Spinal cord (tissue), 10 donors: ENCODE measurements around the gene ABCG1. TPM values are rescaled to one million over a fixed set of nuclear protein-coding genes. Genes with fewer than 3 reads are reported as not detected.

Source experiments
- DNase-seq, 6 donors: peaks; one replicate each; pipeline versions ENCODE4 v3.0.0 to v3.0.0-alpha.2; 2013 to 2015; ENCODE audit warnings: low spot score in 6 of 6, low read depth in 4 of 6
- H3K27ac ChIP-seq: one replicate; pipeline ENCODE4 v1.5.1; 2013; ENCODE audit warnings: low read depth, low read length, control low read depth
- H3K27me3 ChIP-seq: one replicate; pipeline ENCODE4 v1.6.1; 2013; ENCODE audit warnings: low read length; ENCODE audit not compliant: control insufficient read depth, insufficient read depth
- H3K36me3 ChIP-seq: one replicate; pipeline ENCODE4 v1.6.1; 2013; ENCODE audit warnings: low read length; ENCODE audit not compliant: control insufficient read depth, insufficient read depth
- H3K4me1 ChIP-seq: one replicate; pipeline ENCODE4 v1.6.1; 2013; ENCODE audit warnings: low read length; ENCODE audit not compliant: control insufficient read depth, insufficient read depth
- H3K4me3 ChIP-seq: one replicate; pipeline ENCODE4 v1.5.1; 2013; ENCODE audit warnings: low read depth, low read length, control low read depth
- H3K9me3 ChIP-seq: one replicate; pipeline ENCODE4 v1.6.1; 2013; ENCODE audit warnings: low read length; ENCODE audit not compliant: control insufficient read depth, insufficient read depth
- WGBS: methylation state at CpG from one replicate; pipeline ENCODE4 v1.1.5; 2013; ENCODE audit warnings: missing lambda C conversion rate; ENCODE audit not compliant: insufficient coverage; 5-methylcytosine and 5-hydroxymethylcytosine counted together
- polyA plus RNA-seq, 2 donors: library from polyadenylated mRNA; unstranded; fragments of 120-200 nt; gene quantifications; one replicate each; pipeline ENCODE4 v1.2.1, GENCODE V29; 2013; ENCODE audit not compliant: insufficient read length in 2 of 2
- total RNA-seq, 2 donors: library from RNA; depleted of rRNA in 1 of 2; stranded (reverse); fragments of 120-200 nt in 1 of 2; fragments of >200 nt in 1 of 2; gene quantifications; one replicate each; pipeline versions ENCODE4 v1.2.3 to v1.2.4, GENCODE V29; 2013 to 2014
- donor health status: healthy.

The ABCG1 gene
- total and polyA plus RNA-seq, 4 donors: 16.0 to 23.4 (median 19.3) TPM

DNA sequence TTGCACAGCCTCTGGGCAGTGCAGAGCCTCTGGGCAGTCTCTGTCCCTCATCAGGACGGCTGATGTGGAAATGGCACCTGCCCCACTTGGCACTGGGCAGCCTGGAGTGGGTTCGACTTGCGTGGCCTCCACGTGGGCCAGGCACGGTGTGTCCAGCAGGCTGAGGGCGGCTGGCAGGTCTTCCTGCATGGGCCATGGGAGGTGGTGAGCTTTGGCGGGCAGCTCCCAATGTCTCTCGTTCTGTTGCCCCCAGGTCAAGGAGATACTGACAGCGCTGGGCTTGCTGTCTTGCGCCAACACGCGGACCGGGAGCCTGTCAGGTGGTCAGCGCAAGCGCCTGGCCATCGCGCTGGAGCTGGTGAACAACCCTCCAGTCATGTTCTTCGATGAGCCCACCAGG, 63.1 kb downstream of the ABCG1 start:
- no peaks in the 10 kb centered on the region for H3K9me3 ChIP-seq
- H3K36me3 ChIP-seq: peaks cover 70% of the 10 kb centered on the region
- no peak for DNase-seq
- no peak overlapping the region for H3K27ac ChIP-seq
- 97% methylated on average over 18 of the region's 18 CpGs for WGBS
- H3K4me1 ChIP-seq: peaks cover 18% of the 10 kb centered on the region
- no peaks in the 10 kb centered on the region for H3K27me3 ChIP-seq
- no peak overlapping the region for H3K4me3 ChIP-seq

- Histone ChIP-seq H3K4me3 (no peak overlapping the region), H3K9me3 (no peaks in the 10 kb centered on the region), H3K27ac (no peak overlapping the region), H3K4me1 (peaks cover 13% of the 10 kb centered on the region), H3K27me3 (no peaks in the 10 kb centered on the region), H3K36me3 (peaks cover 75% of the 10 kb centered on the region)
- WGBS: 95% methylated on average over 12 of the region's 12 CpGs
- DNase-seq: no peak
Observed at GRCh38 chr21:42282715-42283114, 63.8 kb downstream of the ABCG1 start.

DNA sequence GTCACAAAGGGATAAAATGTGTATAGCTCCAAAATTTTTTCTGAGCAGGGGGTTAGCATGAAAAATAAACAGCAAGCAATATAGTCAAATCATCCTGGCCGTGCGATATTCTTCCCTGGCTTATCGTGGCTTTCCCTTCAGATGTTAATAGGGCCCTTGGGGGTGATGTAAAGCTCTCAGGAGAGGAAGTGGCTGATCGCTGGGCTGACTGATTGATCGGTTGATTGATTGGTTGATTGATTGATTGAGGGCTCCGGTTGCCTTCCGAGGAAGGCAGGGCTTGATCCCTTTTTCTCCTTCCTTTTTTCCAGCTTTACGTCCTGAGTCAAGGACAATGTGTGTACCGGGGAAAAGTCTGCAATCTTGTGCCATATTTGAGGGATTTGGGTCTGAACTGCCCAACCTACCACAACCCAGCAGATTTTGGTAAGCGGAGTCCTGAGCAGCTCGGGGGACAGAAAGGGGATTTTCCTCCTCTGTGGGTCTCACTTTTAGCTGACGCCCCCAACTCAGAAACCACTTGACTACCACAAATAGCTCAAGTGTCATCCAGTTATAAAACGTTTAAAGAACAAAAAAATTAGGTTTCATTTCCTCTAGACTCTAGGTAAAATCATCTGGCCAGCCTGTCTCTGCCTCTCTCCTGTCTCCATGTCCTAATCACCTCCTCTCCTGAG, 66.8 kb downstream of the ABCG1 start:
- DNase-seq: no peak
- WGBS: 85% methylated on average over 7 of the region's 13 CpGs
- H3K27ac ChIP-seq: no peak overlapping the region
- no peak overlapping the region for H3K4me3 ChIP-seq
- peaks cover 8% of the 10 kb centered on the region for H3K4me1 ChIP-seq
- H3K27me3 ChIP-seq: no peaks in the 10 kb centered on the region
- peaks cover 69% of the 10 kb centered on the region for H3K36me3 ChIP-seq
- no peaks in the 10 kb centered on the region for H3K9me3 ChIP-seq

- H3K36me3 ChIP-seq: peaks cover 66% of the 10 kb centered on the region
Observed at GRCh38 chr21:42286416-42286815, 67.5 kb downstream of the ABCG1 start.

GRCh38 chr21:42287193-42288083, 68.5 kb downstream of the ABCG1 start:
- peaks cover 68% of the 10 kb centered on the region for H3K36me3 ChIP-seq
- H3K27me3 ChIP-seq: no peaks in the 10 kb centered on the region
- WGBS: 79% methylated on average over 27 of the region's 36 CpGs
- no peaks in the 10 kb centered on the region for H3K4me1 ChIP-seq
- H3K27ac ChIP-seq: no peak overlapping the region
- no peak for DNase-seq
- H3K4me3 ChIP-seq: no peak overlapping the region
- H3K9me3 ChIP-seq: no peaks in the 10 kb centered on the region

More at GRCh38 chr21:42286416-42286815, 67.5 kb downstream of the ABCG1 start:
- Histone ChIP-seq H3K9me3 (no peaks in the 10 kb centered on the region), H3K27ac (no peak overlapping the region), H3K4me1 (peaks cover under 1% of the 10 kb centered on the region), H3K4me3 (no peak overlapping the region), H3K27me3 (no peaks in the 10 kb centered on the region)
- 85% methylated on average over 9 of the region's 12 CpGs for WGBS
- DNase-seq: no peak

GRCh38 chr21:42288962-42289361, 70.0 kb downstream of the ABCG1 start:
- no peak overlapping the region for H3K27ac ChIP-seq
- no peak for DNase-seq
- no peak overlapping the region for H3K4me3 ChIP-seq
- H3K36me3 ChIP-seq: peaks cover 72% of the 10 kb centered on the region
- no peaks in the 10 kb centered on the region for H3K27me3 ChIP-seq
- no peaks in the 10 kb centered on the region for H3K9me3 ChIP-seq
- 93% methylated on average over 2 of the region's 5 CpGs for WGBS
- H3K4me1 ChIP-seq: no peaks in the 10 kb centered on the region

DNA sequence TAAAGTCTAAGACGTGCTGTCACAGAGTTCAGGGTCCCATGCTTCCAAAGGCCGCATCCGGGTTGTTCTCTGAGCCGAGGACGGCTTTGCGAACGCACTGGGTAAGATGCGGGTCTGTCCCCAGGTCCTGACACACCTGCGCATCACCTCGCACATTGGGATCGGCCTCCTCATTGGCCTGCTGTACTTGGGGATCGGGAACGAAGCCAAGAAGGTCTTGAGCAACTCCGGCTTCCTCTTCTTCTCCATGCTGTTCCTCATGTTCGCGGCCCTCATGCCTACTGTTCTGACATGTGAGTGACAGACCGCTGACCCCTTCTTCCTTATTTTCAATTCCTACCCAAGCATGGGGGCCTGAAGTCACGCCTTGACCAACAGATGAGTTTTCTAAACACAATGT, 71.0 kb downstream of the ABCG1 start:
- no peak overlapping the region for H3K4me3 ChIP-seq
- no peaks in the 10 kb centered on the region for H3K27me3 ChIP-seq
- H3K9me3 ChIP-seq: no peaks in the 10 kb centered on the region
- 89% methylated on average over 17 of the region's 18 CpGs for WGBS
- peaks cover 72% of the 10 kb centered on the region for H3K36me3 ChIP-seq
- H3K27ac ChIP-seq: no peak overlapping the region
- DNase-seq: no peak
- H3K4me1 ChIP-seq: peaks cover 3% of the 10 kb centered on the region

GRCh38 chr21:42290505-42290904, 71.6 kb downstream of the ABCG1 start:
- H3K4me1 ChIP-seq: peaks cover 3% of the 10 kb centered on the region
- H3K27ac ChIP-seq: no peak overlapping the region
- no peaks in the 10 kb centered on the region for H3K9me3 ChIP-seq
- DNase-seq: no peak
- no peak overlapping the region for H3K4me3 ChIP-seq
- WGBS: 44% methylated on average over 3 of the region's 3 CpGs
- H3K36me3 ChIP-seq: peaks cover 73% of the 10 kb centered on the region
- no peaks in the 10 kb centered on the region for H3K27me3 ChIP-seq

DNA sequence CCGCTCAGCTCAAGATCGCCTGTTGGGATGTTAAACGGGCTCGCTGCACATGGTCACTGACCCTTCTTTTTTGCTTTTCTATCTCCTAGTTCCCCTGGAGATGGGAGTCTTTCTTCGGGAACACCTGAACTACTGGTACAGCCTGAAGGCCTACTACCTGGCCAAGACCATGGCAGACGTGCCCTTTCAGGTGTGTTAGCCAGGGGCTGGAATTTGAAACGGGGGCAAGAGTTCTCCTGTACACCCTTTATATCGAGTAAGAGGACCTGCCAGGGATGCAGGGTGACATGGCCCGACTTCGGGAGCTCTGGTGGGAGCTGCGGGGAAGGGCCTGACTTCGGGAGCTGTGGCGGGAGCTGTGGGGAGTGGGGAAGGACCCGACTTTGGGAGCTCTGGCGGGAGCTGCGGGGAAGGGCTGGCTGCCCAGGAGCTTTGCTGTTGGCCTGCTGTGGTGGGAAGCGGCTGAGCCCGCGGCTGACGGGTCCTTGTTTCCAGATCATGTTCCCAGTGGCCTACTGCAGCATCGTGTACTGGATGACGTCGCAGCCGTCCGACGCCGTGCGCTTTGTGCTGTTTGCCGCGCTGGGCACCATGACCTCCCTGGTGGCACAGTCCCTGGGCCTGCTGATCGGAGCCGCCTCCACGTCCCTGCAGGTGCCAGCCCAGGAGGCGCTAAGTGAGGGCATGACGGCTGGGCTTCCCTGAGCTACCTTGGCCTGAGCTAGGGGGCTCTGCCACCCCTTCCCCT, 72.2 kb downstream of the ABCG1 start:
- no peak for DNase-seq
- WGBS: 83% methylated on average over 35 of the region's 35 CpGs
- peaks cover 3% of the 10 kb centered on the region for H3K4me1 ChIP-seq
- H3K4me3 ChIP-seq: no peak overlapping the region
- peaks cover 75% of the 10 kb centered on the region for H3K36me3 ChIP-seq
- no peaks in the 10 kb centered on the region for H3K9me3 ChIP-seq
- H3K27me3 ChIP-seq: no peaks in the 10 kb centered on the region
- no peak overlapping the region for H3K27ac ChIP-seq
